Measurements from ENCODE around the gene IER5.

DNA sequence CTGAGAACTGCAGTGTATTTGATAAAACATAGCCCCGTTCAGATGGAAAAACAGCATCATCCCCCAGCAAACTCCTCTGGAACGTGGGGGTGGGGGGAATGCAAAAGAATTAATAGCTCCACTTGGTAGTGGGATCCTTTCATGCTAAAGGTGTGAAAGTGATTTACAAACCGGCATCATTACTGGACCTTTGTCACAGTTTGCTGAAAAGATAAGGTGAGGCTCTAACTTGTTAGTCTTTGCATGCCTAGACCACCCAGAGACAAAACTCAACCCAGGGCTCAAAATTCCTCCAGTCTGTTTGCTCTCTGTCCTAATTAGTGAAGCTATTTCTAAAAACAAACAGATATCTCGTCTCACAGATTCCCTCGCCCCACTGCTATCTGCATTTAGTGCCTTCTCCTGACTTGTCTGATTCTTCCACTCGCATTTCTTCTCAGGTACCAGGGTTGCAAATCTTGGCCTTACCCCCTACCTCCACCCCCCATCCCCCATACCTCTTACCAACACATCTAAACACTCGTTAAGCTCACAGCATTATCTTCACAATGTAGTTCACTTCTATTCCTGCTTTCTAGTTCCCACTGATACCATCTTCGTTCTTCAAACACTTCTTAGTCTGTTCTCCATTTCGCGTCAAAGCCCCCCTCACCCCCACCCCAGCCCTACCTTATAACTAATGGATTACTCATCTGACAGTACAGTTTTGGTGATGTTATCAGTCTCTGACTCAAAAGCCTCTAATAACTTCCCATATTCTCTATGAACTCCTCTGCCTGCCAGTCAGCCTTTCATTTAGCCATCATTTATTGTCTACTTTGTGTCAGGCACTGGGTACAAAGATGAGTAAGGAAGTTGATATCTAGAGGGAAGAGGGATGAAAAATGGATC, 11.8 kb downstream of the IER5 start:
- TF ChIP-seq, protein P1, sequence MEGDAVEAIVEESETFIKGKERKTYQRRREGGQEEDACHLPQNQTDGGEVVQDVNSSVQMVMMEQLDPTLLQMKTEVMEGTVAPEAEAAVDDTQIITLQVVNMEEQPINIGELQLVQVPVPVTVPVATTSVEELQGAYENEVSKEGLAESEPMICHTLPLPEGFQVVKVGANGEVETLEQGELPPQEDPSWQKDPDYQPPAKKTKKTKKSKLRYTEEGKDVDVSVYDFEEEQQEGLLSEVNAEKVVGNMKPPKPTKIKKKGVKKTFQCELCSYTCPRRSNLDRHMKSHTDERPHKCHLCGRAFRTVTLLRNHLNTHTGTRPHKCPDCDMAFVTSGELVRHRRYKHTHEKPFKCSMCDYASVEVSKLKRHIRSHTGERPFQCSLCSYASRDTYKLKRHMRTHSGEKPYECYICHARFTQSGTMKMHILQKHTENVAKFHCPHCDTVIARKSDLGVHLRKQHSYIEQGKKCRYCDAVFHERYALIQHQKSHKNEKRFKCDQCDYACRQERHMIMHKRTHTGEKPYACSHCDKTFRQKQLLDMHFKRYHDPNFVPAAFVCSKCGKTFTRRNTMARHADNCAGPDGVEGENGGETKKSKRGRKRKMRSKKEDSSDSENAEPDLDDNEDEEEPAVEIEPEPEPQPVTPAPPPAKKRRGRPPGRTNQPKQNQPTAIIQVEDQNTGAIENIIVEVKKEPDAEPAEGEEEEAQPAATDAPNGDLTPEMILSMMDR (IDR thresholded peaks at IDR 0.05 in 2 of 3, conservative IDR thresholded peaks at IDR 0.05 in 1 of 3; ENCODE audit: borderline replicate concordance in 1 of 3, insufficient read depth in 1 of 3, low read depth in 2 of 3, low read length in 2 of 3) = no peak
- TF ChIP-seq CEBPB (IDR thresholded peaks at IDR 0.05; ENCODE audit: low read depth) = no peak
- TF ChIP-seq SIN3A (IDR thresholded peaks at IDR 0.05; ENCODE audit: low read depth) = no peak
- no peak for TF ChIP-seq POLR2A (IDR thresholded peaks at IDR 0.05; ENCODE audit: borderline replicate concordance, extremely low read depth, insufficient read depth, insufficient read length)
- no peak for TF ChIP-seq ELF1 (IDR thresholded peaks at IDR 0.05; ENCODE audit: borderline replicate concordance, low read depth)
- TF ChIP-seq EZH2 (IDR thresholded peaks at IDR 0.05) = no peak
- no peak for TF ChIP-seq POLR2AphosphoS5 (IDR thresholded peaks at IDR 0.05; ENCODE audit: low read depth, low read length)
- no peak for TF ChIP-seq TCF7L2 (IDR thresholded peaks at IDR 0.05; ENCODE audit: borderline replicate concordance, extremely low read depth, insufficient read depth, insufficient read length)
